Stimulated activated naive CD8-positive, alpha-beta T cell treated with anti-CD3 and anti-CD28 coated beads, Interleukin-15, Interleukin-2, amounts not matched to agents 100 U/mL and 50 U/mL, for 24 hours (primary cell): ENCODE results near the gene COL4A1.

Source experiments
- ATAC-seq: fragments of 150-1000 bp; cut with Tn5 transposase; one replicate; pipeline ENCODE4 v1.10.0; 2021
- DNase-seq: peaks from one replicate; pipeline ENCODE4 v3.0.0; 2021

COL4A1 gene

GRCh38 chr13:110236431-110236830 is 70.5 kb downstream of the COL4A1 start:
- no peak for ATAC-seq
- no peak for DNase-seq

GRCh38 chr13:110234532-110234931 is 72.4 kb downstream of the COL4A1 start:
- no peak for ATAC-seq
- DNase-seq, result no peak

- DNase-seq (no peak), ATAC-seq (no peak)
Measured at GRCh38 chr13:110233951-110234280, 73.0 kb downstream of the COL4A1 start.

- no peak for ATAC-seq
- DNase-seq, result no peak
Measured at GRCh38 chr13:110233181-110233950, 73.6 kb downstream of the COL4A1 start.

- no peak for ATAC-seq
- DNase-seq, result no peak
Measured at GRCh38 chr13:110232756-110233155, 74.2 kb downstream of the COL4A1 start.

- ATAC-seq, result no peak
- no peak for DNase-seq
Measured at GRCh38 chr13:110232142-110232541, 74.8 kb downstream of the COL4A1 start.

- DNase-seq (no peak), ATAC-seq (no peak)
Measured at GRCh38 chr13:110231348-110232047, 75.5 kb downstream of the COL4A1 start.

- ATAC-seq (no peak), DNase-seq (no peak)
Measured at GRCh38 chr13:110230661-110231347, 76.2 kb downstream of the COL4A1 start.

- ATAC-seq, result no peak
- DNase-seq, result no peak
Measured at GRCh38 chr13:110229905-110230563, 76.9 kb downstream of the COL4A1 start.

- ATAC-seq (no peak), DNase-seq (no peak)
Measured at GRCh38 chr13:110228936-110229904, 77.7 kb downstream of the COL4A1 start.

- no peak for ATAC-seq
Measured at GRCh38 chr13:110227864-110228643, 78.9 kb downstream of the COL4A1 start.

GRCh38 chr13:110227416-110227815 is 79.5 kb downstream of the COL4A1 start:
- DNase-seq (no peak), ATAC-seq (no peak)

More at GRCh38 chr13:110227864-110228643, 78.9 kb downstream of the COL4A1 start:
- DNase-seq, result no peak

GRCh38 chr13:110225609-110226574 is 81.1 kb downstream of the COL4A1 start:
- no peak for DNase-seq
- ATAC-seq, result no peak

GRCh38 chr13:110225003-110225402 is 82.0 kb downstream of the COL4A1 start:
- ATAC-seq (no peak), DNase-seq (no peak)

GRCh38 chr13:110224519-110224918 is 82.4 kb downstream of the COL4A1 start:
- DNase-seq, result no peak
- no peak for ATAC-seq

- ATAC-seq (no peak), DNase-seq (no peak)
Measured at GRCh38 chr13:110221406-110222117, 85.4 kb downstream of the COL4A1 start.

- ATAC-seq, result no peak
- no peak for DNase-seq
Measured at GRCh38 chr13:110220471-110220870, 86.5 kb downstream of the COL4A1 start.

- DNase-seq (no peak), ATAC-seq (no peak)
Measured at GRCh38 chr13:110218581-110219201, 88.3 kb downstream of the COL4A1 start.
